ENCODE measurements around the gene NUTF2.
A peak's percentile ranks its signal among the peaks of the same experiment; 100 is the strongest.
"Not testable (repeated sequence)": the region's sequence is repeated elsewhere in the genome, so short reads cannot be mapped to it uniquely, and the experiment has no call there.

Gene NUTF2

GRCh38 chr16:67837811-67838210 is 8.9 kb upstream of the NUTF2 start:
- no peak for DNase-seq

DNA sequence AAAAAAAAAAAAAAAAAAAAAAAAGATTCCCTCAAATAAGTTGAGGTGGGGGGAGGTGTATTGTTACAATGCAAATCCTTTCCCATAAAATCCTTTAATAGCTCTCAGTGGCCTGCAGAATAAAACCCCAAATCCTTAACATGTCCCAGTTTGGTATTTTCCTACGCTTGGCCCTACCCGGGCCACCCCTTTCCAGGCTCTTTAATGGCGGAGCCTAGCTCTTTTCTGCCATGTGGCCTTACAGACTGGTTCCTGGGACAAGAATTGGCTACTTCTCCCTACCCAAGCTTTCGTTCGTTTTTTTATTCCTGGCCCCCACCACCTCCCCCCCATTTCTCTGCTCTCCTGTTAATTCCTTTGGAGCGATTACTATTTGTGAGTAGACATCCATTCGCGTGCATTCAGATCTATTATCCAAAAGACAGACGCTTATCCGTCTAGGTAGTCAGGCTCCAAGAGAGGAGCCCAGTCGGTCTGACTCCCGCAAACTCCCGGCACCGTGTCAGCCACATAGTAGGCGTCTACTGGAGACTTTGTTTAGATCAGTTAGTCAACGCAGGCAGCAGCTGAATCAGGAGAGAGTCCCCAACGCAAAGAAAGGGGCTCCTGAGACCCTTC is 5.4 kb upstream of the NUTF2 start:
- DNase-seq, result no peak

DNA sequence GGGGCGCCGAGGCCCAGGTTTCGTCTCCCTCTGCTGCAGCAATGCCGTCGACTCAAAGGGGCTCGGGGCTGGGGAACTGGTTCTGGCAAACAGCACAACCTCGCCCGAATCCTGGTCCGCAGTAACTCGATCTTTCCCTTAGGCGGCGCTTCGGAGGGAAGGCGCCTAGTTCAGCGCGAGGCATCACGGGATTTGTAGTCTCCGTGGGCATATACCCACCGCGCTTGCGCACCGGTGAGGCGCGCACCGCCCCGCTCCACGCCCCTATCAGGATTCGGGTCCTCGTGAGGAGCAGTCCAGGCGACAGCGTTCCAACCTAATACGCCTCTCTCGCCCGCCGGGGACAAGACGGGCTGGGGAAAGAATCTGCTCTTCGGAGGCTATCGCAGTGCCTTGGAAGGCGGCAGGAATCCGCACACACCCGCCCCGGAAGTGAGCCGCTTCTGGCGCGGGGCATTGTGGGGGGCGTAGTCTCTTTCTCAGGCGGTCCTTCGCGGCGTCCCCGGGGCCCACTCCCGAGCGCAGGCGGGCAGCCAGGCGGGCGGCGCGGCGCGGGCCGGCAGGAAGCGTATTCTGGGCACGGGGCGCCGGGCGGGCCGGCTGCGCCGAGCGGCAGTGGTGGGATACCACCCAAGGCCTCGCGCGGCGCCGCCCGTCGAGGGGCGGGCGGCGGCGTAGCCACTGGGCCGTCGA is 4.8 kb upstream of the NUTF2 start, which contains the start of gene THAP11:
Gene THAP11 (plus strand): TSS at position 505 of the 693 bp plus-strand sequence. CDS start 235 bp downstream, outside the sequence.
- DNase-seq, result peak; percentile 96 to 97

GRCh38 chr16:67842509-67843342 is 4.0 kb upstream of the NUTF2 start:
- DNase-seq, result peak; percentile 35 to 71

- DNase-seq, result no peak
These were observed 3.4 kb upstream of the NUTF2 start for GRCh38 chr16:67843343-67843765.

- DNase-seq, result no peak
These were observed 2.2 kb upstream of the NUTF2 start for GRCh38 chr16:67844497-67844896.

- DNase-seq, result peak; percentile 29 to 50
These were observed 1.3 kb upstream of the NUTF2 start for GRCh38 chr16:67845291-67846062.

- no peak for DNase-seq
These were observed 742 bp upstream of the NUTF2 start for GRCh38 chr16:67846063-67846319.

- DNase-seq, result peak; percentile 36 to 72
These were observed 530 bp downstream of the NUTF2 start, which contains the start of gene CENPT for GRCh38 chr16:67847064-67847861. TSS of gene CENPT (minus strand) at chr16:67847693. CDS start at chr16:67833859, 13,834 bp downstream.

DNA sequence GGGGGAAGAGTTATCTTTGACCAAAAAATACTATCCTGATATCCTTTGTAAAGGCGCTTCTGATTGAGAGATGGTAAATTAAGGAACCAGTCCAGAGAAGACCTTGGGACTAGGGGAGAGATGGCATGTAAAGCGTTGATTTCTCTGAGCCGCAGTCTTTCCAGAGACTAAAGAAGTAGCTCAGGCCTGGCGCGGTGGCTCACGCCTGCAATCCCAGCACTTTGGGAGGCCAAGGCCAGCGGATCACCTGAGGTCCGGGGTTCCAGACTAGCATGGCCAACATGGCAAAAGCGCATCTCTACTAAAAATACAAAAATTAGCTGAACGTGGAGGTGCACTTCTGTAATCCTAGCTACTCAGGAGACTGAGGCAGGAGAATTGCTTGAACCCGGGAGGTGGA is 1.4 kb downstream of the NUTF2 start:
- no peak for DNase-seq

GRCh38 chr16:67853670-67854069 is 6.9 kb downstream of the NUTF2 start:
- DNase-seq, result no peak

- no peak for DNase-seq
These were observed 9.1 kb downstream of the NUTF2 start for GRCh38 chr16:67855789-67856188.

DNA sequence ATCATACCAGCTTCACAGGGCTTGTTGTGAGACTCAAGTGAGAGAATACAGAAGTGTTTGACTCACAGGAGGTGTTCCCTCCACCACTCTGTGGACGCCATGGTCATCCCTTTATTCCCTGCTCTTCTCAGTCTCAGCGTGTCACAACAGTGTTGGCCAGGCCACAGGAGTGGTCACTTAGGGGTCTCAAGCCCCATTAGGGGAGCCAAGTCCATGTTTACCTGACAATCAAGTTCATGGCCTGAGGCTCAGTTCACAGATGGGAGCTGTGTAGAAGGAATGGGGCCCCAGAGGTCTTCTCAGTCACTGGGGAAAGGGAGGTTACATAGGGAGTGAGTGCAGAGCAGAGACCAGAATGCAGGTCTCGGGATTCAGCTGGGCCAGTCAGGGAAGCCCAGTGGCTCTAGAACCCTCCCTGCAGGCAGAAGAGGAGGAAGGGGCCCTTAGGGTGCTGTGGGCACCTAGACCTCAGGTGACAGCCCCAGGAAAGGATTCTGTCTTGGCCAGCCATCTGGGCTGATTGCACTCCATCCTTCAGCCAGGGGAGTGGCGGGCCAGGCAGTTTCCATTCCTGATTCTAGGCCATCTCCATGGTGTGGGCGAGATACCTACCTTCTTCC is 10.3 kb downstream of the NUTF2 start:
- no peak for DNase-seq

- peak; percentile 97 for DNase-seq
These were observed 11.0 kb downstream of the NUTF2 start for GRCh38 chr16:67857547-67858233.

DNA sequence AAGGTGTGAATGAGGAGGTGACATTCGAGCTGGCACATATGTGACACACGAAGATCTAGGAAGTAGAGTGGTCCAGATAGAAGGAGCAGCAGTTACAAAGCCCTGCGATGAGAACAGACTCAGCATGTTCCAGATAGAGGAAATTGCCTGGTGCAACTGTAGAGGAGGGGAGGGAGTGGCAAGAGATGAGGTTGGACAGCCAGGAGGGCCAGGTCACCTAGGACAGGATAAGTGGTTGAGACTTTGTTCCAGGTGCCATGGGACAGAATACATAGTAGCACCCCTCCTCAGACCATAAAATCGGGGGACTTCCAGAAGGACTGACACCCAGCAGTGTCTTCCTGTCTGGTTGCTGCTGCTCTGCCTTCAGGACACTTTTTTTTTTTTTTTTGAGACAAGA is 11.8 kb downstream of the NUTF2 start:
- DNase-seq, result peak; percentile 31 to 51

- peak; percentile 20 to 30 for DNase-seq
These were observed 14.1 kb downstream of the NUTF2 start for GRCh38 chr16:67860589-67861398.

GRCh38 chr16:67861877-67862276 is 15.1 kb downstream of the NUTF2 start:
- no peak for DNase-seq

DNA sequence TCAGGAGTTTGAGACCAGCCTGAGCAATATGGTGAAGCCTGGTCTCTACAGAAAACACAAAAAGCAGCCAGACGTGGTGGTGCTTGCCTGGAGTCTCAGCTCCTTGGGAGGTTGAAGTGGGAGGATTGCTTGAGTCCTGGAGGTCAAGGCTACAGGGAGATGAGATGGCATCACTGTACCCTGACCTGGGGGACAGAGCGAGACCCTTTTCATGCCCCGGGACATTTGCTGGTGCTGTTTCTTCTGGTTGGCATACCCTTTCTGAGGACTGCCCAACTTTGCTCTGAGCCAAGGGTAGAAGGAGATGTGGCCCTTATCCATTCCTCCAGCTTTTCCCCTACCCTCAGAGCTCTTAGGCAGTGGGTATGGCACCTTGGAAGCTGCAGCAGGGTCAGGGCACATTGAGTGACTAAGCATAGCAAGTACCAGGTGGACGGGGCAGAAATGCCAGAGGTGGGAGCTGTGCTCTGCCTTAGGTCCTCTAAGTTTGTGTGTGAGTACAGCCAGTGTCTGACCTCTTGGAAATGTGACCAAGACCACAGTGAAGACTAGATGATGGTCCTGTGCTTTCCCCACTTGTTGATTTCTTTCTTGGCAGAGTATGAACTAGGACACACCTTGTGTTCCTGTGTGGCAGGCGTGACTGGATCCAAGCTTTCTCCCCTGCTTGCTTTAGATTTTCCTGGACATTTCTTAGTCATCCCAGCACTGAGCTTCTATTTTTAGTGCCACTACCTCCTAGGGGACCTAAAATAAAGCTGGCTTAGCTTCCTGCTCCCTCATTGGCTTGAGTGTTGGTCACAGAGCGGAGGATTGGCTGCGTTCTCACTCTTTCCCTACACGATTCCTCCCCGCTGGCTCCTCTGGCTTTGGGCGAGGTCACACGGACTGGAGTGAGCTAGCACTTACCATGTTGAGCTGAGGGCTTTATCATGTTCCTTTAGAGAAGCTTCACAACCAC is 16.2 kb downstream of the NUTF2 start:
- no peak for DNase-seq

DNA sequence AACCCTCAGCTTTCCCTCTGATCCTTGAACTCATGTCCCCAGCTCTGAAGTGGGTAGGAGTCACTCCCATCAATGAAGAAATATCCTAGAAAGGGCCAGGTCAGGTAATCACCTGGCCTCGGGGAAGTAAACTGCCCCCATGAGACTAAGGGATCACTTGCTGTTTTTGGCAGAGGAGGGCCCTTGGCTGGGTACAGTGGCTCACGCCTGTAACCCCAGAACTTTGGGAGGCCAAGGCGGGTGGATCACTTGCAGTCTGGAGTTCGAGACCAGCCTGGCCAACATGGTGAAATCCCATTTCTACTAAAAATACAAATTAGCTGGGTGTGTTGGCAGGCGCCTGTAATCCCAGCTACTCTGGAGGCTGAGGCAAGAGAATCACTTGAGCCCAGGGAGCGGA is 17.3 kb downstream of the NUTF2 start:
- DNase-seq, result not testable (repeated sequence)
